ENCODE measurements around the gene PLXNA2. TPM values are rescaled to one million over a fixed set of nuclear protein-coding genes. Genes with fewer than 3 reads are reported as not detected.
A peak's percentile ranks its signal among the peaks of the same experiment; 100 is the strongest.

Gene PLXNA2
- total and polyA plus RNA-seq, 2 of the 13 experiments (the other 11 are each of a cell fraction or from before 2014, with no cell fraction given), result 1.1 to 2.1 TPM

DNA sequence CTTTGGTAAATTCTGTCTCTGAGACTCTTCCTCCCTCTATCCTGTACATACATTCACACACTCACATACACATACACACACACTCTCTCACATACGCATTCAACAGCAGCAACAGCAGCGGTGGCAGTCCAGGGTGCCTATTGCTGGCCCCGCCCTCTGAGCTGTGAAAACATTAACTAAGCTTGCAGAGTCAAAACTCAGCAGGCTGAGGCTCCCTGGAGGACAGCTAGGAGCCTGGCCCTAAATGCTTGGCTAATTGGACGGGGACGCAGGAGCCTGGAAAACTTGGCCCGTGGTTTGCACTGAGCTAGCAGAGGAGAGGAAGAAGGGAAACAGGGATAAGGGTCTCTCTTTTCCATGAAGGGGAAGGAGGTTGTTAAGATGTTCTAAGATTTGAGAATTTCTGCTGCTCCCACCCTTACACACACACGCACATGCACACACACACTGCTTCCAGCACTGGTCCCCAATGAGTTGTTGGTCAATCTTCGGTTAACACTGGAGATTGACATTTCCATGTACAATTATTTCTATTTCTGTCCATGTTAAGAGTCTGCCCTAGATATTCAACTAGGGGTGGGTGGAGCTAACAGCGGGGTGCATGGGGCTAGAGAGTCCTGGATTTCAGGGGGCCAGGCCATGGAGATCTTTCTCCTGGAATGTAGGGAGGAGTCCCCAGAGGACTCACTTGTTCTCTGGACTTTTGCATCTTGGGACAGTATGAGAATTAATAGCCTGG lies 94.2 kb downstream of the PLXNA2 start (continued):
- TF ChIP-seq MLXIP (CRISPR knock-in tag; IDR thresholded peaks at IDR 0.05; ENCODE audit: borderline replicate concordance) (no peak), NPAS2 (CRISPR knock-in tag; IDR thresholded peaks at IDR 0.05; ENCODE audit: borderline replicate concordance) (no peak), FOXC1 (CRISPR knock-in tag; IDR thresholded peaks at IDR 0.05; ENCODE audit: borderline replicate concordance) (0 out of 2 replicates have a peak, but pooled peaks have one; percentile 45), ZNF263 (CRISPR knock-in tag; IDR thresholded peaks at IDR 0.05) (0 out of 2 replicates have a peak, but pooled peaks have one; percentile 23), ZZZ3 (CRISPR knock-in tag; IDR thresholded peaks at IDR 0.05; ENCODE audit: borderline replicate concordance) (no peak), HNRNPH1 (optimal IDR thresholded peaks at IDR 0.05; ENCODE audit: low read depth, low read length) (no peak), KDM1A (CRISPR knock-in tag; IDR thresholded peaks at IDR 0.05) (no peak), RNF219 (CRISPR knock-in tag; IDR thresholded peaks at IDR 0.05) (no peak), MIXL1 (CRISPR knock-in tag; IDR thresholded peaks at IDR 0.05) (peak; percentile 51; the same call in 1 of the 2 replicates), SRF (IDR thresholded peaks at IDR 0.05; ENCODE audit: low read depth, low read length) (no peak), SMARCC2 (IDR thresholded peaks at IDR 0.05) (no peak), SP4 (CRISPR knock-in tag; IDR thresholded peaks at IDR 0.05) (0 out of 2 replicates have a peak, but pooled peaks have one; percentile 11), MAZ (IDR thresholded peaks at IDR 0.05; ENCODE audit: borderline replicate concordance, low read depth, low read length) (no peak), MAZ (CRISPR knock-in tag; IDR thresholded peaks at IDR 0.05; ENCODE audit: low read depth) (0 out of 2 replicates have a peak, but pooled peaks have one; percentile 23), SAP130 (CRISPR knock-in tag; IDR thresholded peaks at IDR 0.05; ENCODE audit: low read depth) (peak; percentile 23; the same call in 1 of the 2 replicates), RAD21 (CRISPR knock-in tag; IDR thresholded peaks at IDR 0.05) (peak; percentile 44; the same call in 1 of the 2 replicates)
- TF ChIP-seq, protein P1, sequence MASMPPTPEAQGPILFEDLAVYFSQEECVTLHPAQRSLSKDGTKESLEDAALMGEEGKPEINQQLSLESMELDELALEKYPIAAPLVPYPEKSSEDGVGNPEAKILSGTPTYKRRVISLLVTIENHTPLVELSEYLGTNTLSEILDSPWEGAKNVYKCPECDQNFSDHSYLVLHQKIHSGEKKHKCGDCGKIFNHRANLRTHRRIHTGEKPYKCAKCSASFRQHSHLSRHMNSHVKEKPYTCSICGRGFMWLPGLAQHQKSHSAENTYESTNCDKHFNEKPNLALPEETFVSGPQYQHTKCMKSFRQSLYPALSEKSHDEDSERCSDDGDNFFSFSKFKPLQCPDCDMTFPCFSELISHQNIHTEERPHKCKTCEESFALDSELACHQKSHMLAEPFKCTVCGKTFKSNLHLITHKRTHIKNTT (CRISPR knock-in tag; IDR thresholded peaks at IDR 0.05), result no peak
- TF ChIP-seq, protein P2, sequence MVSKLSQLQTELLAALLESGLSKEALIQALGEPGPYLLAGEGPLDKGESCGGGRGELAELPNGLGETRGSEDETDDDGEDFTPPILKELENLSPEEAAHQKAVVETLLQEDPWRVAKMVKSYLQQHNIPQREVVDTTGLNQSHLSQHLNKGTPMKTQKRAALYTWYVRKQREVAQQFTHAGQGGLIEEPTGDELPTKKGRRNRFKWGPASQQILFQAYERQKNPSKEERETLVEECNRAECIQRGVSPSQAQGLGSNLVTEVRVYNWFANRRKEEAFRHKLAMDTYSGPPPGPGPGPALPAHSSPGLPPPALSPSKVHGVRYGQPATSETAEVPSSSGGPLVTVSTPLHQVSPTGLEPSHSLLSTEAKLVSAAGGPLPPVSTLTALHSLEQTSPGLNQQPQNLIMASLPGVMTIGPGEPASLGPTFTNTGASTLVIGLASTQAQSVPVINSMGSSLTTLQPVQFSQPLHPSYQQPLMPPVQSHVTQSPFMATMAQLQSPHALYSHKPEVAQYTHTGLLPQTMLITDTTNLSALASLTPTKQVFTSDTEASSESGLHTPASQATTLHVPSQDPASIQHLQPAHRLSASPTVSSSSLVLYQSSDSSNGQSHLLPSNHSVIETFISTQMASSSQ (IDR thresholded peaks at IDR 0.05; ENCODE audit: low read depth), result peak; percentile 51; the same call in 1 of the 2 replicates
- TF ChIP-seq, protein P2 (CRISPR knock-in tag; IDR thresholded peaks at IDR 0.05; ENCODE audit: borderline replicate concordance), result peak; percentile 51; the same call in 1 of the 2 replicates

All from HepG2 (cell line).